DMS114 treated with DMSO at 0.1 percent for 48 hours (cell line): Measurements from ENCODE around the gene HSPA2.
"Not testable (repeated sequence)": the region's sequence is repeated elsewhere in the genome, so short reads cannot be mapped to it uniquely, and the experiment has no call there.

Experiments used
- DNase-seq: peaks from one replicate; lab custom pipeline; 2025; ENCODE audit not compliant: unreplicated experiment; lab: John Stamatoyannopoulos, UW

Gene HSPA2

DNA sequence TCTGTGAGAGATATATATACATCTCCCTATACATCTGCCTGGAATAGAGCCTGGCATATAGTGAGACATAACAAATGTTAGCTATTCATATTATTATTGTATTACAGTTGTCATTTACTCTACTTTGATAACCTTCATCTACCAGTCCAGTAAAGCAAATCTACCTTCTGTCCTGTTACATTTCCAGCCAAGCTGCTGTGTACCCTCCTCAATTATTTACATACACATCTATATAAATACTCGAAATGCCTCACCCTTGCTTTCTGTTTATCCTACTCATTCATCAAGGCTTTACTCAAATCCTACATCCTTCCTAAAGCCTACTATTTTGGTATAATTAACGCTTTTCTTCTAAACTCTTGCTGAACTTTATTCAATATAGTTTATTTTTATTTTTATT lies 27.3 kb upstream of the HSPA2 start:
- DNase-seq, result no peak

DNA sequence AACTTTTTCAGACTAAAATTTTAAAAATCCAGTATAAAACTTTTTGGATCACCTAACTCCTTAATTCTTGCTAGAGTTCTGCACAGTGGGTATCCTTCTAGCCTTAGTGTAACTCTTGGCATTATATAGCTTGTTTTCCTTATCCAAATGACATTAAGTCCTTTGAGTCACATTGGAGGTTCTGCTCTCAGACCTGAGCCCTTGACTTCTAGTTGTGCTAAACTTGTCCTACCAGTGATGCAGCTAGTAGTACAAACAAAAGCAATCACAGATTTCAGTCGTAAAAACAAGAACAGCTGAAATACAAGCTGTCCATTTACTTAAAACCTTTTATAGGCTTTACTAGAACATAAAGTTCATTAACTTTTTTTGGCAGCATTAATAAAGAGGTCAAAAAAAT lies 25.5 kb upstream of the HSPA2 start:
- no peak for DNase-seq

GRCh38 chr14:64516969-64517368 lies 23.6 kb upstream of the HSPA2 start:
- DNase-seq, result no peak

DNA sequence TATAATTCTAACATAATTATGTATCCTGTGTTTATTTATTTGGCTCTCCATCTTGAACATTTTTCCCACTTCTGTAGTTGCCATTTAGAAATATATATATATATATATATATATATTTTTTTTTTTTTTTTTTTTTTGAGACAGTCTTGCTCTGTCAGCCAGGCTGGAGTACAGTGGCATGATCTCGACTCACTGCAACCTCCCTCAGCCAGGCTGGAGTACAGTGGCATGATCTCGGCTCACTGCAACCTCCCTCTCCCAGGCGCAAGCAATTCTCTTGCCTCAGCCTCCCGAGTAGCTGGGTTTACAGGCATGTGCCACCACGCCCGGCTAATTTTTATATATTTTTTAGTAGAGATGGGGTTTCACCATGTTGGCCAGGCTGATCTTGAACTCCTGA lies 22.9 kb upstream of the HSPA2 start:
- DNase-seq, result not testable (repeated sequence)

DNA sequence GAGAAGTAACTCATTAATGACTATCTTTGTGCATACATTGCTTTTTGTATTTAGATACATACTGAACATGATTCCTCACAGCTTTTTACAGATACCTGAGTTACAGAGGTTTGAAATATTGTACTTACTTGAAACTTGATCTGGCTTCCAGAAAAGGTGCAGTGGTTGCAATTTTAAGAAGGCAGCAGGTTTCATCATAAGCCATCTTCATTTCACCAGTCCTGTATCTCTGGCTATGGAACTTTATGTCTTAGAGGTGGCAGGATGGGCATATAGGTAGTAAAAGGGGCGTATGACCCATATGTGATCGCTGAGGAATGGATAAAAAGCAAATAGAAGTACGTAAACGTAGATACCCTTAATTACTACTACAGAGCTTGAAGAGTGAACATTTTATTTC lies 22.3 kb upstream of the HSPA2 start:
- no peak for DNase-seq

DNA sequence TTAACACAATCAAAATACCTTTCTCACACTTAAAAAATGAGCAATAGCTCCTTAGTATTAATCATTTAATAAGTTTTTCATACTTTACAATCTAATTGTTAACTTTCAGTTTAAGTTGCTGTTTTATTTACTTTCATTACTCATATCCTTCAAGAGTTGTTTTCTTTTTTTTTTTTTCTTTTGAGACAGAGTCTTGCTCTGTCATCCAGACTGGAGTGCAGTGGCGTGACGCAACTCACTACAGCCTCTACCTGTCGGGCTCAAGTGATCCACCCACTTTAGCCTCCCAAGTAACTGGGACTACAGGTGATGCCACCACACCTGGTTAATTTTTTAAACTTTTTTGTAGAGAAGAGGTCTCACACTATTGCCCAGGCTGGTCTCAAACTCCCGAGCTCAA lies 19.8 kb upstream of the HSPA2 start:
- no peak for DNase-seq

DNA sequence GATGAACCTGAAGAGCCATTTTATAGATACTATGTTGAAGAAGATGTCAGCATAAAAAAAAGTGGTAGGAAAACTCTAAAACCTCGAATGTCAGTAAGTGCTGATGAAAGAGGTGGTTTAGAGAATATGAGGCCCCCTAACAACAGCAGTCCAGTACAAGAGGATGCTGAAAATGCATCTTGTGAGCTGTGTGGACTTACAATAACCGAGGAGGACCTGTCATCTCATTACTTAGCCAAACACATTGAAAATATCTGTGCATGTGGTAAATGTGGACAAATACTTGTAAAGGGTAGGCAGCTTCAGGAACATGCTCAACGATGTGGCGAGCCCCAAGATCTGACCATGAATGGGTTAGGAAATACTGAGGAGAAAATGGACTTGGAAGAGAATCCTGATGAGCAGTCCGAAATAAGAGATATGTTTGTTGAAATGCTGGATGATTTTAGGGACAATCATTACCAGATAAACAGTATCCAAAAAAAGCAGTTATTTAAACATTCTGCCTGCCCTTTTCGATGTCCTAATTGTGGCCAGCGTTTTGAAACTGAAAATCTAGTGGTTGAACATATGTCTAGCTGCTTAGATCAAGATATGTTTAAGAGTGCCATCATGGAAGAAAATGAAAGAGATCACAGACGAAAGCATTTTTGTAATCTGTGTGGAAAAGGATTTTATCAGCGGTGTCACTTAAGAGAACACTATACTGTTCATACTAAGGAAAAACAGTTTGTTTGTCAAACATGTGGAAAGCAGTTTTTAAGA lies 17.8 kb upstream of the HSPA2 start:
- DNase-seq, result no peak

DNA sequence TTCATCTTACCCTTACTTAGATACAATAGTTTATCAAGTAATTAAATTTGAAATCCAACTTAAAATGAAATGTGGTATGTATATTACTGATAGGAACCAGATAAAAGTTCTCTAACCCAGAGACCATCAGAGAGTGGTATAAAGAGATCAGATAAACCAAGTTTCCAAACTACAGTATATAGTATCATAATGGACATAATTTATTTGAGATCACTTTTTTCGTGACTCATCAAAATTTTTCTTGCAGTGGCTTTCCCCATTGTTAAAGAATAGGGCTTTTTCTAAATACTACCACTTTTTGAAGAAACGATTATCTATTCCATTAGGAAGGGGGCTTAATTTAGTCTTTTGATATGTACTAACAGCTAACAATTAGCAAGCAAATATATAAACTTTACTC lies 15.2 kb upstream of the HSPA2 start:
- DNase-seq, result no peak

DNA sequence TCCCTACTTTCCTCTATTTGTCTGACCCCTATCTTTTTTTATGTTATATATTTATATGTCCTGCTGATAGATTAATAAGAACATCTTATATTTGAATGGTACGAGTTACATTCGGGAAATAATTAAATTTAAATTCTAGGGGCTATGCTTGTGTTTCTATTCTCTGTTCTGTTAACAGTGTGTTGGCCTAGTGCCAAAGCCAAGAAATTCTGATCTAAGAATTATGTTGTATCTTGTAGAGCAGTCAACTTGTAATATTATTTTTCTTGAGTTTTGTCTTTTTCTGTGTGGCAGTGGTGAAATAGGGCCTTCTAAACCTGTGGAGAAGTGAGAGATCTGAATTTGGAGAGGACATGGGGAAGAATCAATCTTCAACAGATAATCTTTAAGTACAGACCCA lies 9.0 kb upstream of the HSPA2 start:
- DNase-seq, result no peak

- DNase-seq, result no peak
Measured at GRCh38 chr14:64536488-64537245, 3.9 kb upstream of the HSPA2 start.

GRCh38 chr14:64541261-64541971 lies 875 bp downstream of the HSPA2 start:
- no peak for DNase-seq

GRCh38 chr14:64541972-64542835 lies 1.7 kb downstream of the HSPA2 start:
- DNase-seq, result no peak

DNA sequence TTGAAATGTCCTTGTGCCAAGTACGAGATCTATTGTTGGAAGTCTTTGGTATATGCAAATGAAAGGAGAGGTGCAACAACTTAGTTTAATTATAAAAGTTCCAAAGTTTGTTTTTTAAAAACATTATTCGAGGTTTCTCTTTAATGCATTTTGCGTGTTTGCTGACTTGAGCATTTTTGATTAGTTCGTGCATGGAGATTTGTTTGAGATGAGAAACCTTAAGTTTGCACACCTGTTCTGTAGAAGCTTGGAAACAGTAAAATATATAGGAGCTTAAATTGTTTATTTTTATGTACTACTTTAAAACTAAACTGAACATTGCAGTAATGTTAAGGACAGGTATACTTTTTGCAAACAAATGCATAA lies 2.3 kb downstream of the HSPA2 start:
- no peak for DNase-seq

DNA sequence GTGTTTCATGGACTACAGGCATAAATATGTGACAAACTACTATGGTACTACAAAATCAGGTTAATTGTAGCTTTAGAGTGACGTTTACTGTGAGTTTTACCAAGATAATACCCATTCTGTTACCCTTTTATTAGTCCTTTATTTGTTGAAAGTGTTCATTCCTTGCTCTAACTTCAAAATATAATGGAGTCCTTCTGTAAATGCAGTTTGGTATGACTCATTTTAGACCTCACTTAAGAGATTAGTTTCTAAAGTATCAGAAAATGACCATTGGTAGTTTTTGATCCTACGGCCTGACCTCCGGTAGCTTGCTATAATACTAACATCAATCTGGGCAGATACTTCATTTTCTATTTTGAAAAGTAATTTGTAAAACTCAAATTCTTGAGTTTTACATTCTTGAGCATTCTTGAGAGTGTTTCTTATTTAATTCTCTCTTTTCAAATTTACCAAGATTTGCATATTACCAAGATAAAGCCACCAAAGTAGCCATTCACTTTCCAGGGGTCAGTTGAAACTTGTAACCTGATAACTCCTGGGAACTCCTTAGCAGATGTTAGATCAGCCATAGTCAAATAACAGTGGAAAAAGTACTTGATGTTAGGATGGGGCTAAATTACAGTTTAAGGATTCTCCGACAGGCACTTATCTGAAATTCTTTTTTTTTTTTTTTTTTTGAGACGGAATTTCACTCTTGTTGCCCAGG lies 4.2 kb downstream of the HSPA2 start:
- no peak for DNase-seq

DNA sequence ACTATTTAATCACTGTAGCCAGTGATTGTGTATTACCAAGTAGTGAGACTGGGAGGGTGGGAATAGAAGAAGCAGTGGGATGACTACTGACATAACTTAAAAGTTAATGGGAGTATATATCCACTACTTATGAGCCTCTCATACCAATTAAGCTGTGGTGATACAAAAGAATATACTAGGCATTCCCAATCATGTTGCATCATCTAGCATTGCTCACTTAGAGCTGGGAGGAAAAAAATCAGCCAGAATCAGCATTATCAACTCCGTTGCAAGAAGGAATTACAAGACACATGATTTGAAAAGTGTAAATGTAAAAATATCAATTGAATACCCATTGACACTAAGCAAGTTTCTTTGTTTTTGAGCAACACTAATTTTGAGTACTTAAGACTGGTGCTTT lies 8.5 kb downstream of the HSPA2 start:
- DNase-seq, result no peak

- DNase-seq, result no peak
Measured at GRCh38 chr14:64549791-64550620, 9.5 kb downstream of the HSPA2 start, which contains the start of gene PPP1R36. TSS of gene PPP1R36 (plus strand) at chr14:64549961. CDS start at chr14:64549998, 37 bp downstream.

DNA sequence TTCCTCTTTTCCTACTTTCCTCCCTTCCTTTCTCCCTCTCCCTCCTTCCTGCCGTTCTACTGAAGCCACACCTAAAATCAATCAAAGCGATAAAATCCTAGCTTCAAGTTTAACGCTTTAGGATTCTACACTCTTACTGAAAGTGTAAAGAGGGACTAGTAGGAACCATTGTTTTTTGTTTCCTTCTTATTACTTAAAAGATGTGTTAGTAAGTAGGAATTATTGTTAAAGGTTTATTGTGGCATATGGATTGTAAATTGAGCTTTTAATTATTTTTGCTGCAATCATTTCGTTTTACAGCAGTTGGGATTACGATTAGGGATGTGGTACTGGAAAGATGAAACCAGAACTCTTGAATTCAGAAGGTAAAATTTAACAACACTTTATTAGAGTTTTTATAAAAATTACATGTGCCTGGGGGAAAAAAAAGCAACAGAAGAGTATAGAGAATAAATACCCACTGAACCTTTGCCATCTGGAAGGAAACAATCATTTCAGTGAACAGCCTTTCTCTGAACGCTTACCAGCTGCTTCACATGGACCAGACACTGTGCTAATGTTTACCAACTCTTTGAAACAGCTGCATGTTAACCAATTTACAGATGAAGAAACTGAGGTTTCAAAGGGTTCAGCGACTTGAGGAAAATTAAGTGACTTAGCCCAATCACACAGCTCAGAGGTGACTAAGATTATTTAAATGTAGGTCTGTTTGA lies 10.2 kb downstream of the HSPA2 start:
- no peak for DNase-seq

GRCh38 chr14:64554556-64554955 lies 14.0 kb downstream of the HSPA2 start:
- DNase-seq, result no peak

DNA sequence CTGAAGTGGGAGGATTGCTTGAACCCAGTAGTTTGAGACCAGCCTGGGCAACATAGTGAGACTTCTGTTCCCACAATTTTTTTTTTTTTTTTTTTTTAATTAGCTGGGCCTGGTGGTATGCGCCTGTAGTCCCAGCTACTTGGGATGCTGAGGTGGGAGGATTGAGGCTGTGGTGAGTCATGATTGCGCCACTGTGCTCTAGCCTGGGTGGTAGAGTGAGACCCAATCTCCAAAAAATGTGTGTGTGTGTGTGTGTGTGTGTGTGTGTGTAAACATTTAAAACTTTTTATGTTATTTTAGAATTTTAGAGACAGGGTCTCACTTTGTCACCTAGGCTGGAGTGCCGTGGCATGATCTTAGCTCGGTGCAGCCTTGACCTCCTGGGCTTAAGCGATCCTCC lies 16.0 kb downstream of the HSPA2 start:
- no peak for DNase-seq
